B cell (primary cell): ENCODE measurements around the gene IGF1R. TPM values are rescaled to one million over a fixed set of nuclear protein-coding genes. Genes with fewer than 3 reads are reported as not detected.
A peak's percentile ranks its signal among the peaks of the same experiment; 100 is the strongest.

Experiments
- ATAC-seq: fragments of 200-7000 bp; cut with Tn5 transposase; one replicate; pipeline ENCODE4 v1.10.0; 2021; ENCODE audit warnings: low read depth, mild to moderate bottlenecking, moderate number of reproducible peaks, moderate library complexity
- CTCF ChIA-PET: fragments of 350-600 bp; sonication (Branson Sonifier 250); formaldehyde crosslinking; loops from one replicate; lab custom pipeline; 2021; ENCODE audit warnings: antibody characterized with exemption, inconsistent platforms; lab: Charles Lee
- POLR2A ChIA-PET: fragments of 350-600 bp; sonication (Branson Sonifier 250); formaldehyde crosslinking; loops from one replicate; lab custom pipeline; 2021; ENCODE audit warnings: antibody characterized with exemption; lab: Charles Lee
- DNase-seq: peaks from one replicate; pipeline ENCODE4 v3.0.0; 2013
- H2AFZ ChIP-seq: 2 replicates; pipeline ENCODE4 v1.6.1; 2012; ENCODE audit warnings: mild to moderate bottlenecking, low read depth, low read length; ENCODE audit not compliant: insufficient read depth, poor library complexity, severe bottlenecking
- H3K27ac ChIP-seq, 2 donors: 1 replicate in 1 of 2; 2 replicates in 1 of 2; pipeline ENCODE4 v1.5.1; 2012 to 2013; ENCODE audit warnings: low read length in 2 of 2, mild to moderate bottlenecking in 2 of 2, moderate library complexity in 1 of 2
- H3K27me3 ChIP-seq, 4 experiments: fragments of 200-600 bp in 1 of 4; sonication (generic) in 1 of 4; replicated peaks in 1 of 4; 1 replicate in 2 of 4; 2 replicates in 2 of 4; pipeline versions ENCODE4 v1.6.1 to v1.7.0; 2013 to 2016; ENCODE audit warnings: low read length in 3 of 4, mild to moderate bottlenecking in 2 of 4, mixed read lengths in 1 of 4, moderate library complexity in 1 of 4; ENCODE audit not compliant: insufficient read depth in 4 of 4, control insufficient read depth in 3 of 4; ENCODE audit errors: control extremely low read depth in 1 of 4
- H3K36me3 ChIP-seq, 2 experiments: replicated peaks in 1 of 2; 1 replicate in 1 of 2; 2 replicates in 1 of 2; pipeline versions ENCODE4 v1.6.1 to v1.7.1; 2013; ENCODE audit warnings: low read length in 1 of 2; ENCODE audit not compliant: insufficient read depth in 2 of 2, control insufficient read depth in 1 of 2; ENCODE audit errors: control extremely low read depth in 1 of 2, extremely low read depth in 1 of 2
- H3K4me1 ChIP-seq, 2 donors: fragments of 200-600 bp in 1 of 2; sonication (generic) in 1 of 2; 1 replicate in 1 of 2; 2 replicates in 1 of 2; pipeline versions ENCODE4 v1.5.1 to v1.6.1; 2013 to 2017; ENCODE audit warnings: low read length in 2 of 2; ENCODE audit not compliant: control insufficient read depth in 2 of 2, insufficient read depth in 2 of 2
- H3K4me2 ChIP-seq: replicated peaks from 2 replicates; pipeline ENCODE3; 2012; ENCODE audit warnings: mild to moderate bottlenecking, low read depth, low read length; ENCODE audit not compliant: poor library complexity, severe bottlenecking
- H3K4me3 ChIP-seq, 5 experiments: fragments of 200-600 bp in 1 of 5; sonication (generic) in 1 of 5; 1 replicate in 3 of 5; 2 replicates in 2 of 5; pipeline versions ENCODE4 v1.5.1 to v1.7.0; 2011 to 2016; ENCODE audit warnings: low read length in 4 of 5, mild to moderate bottlenecking in 4 of 5, low read depth in 2 of 5, control low read depth in 1 of 5, moderate library complexity in 1 of 5; ENCODE audit not compliant: insufficient read depth in 1 of 5; ENCODE audit errors: control extremely low read depth in 1 of 5, extremely low read depth in 1 of 5
- H3K79me2 ChIP-seq: fragments of 200-600 bp; sonication (generic); one replicate; pipeline ENCODE4 v1.6.0; 2016; ENCODE audit warnings: low read length; ENCODE audit not compliant: control insufficient read depth, insufficient read depth
- H3K9ac ChIP-seq: fragments of 200-600 bp; sonication (generic); 2 replicates; pipeline ENCODE4 v1.6.1; 2017; ENCODE audit warnings: mild to moderate bottlenecking, low read length, moderate library complexity
- H3K9me3 ChIP-seq, 3 donors: one replicate each; pipeline versions ENCODE4 v1.6.1 to v1.7.1; 2013; ENCODE audit warnings: low read length in 2 of 3; ENCODE audit not compliant: control insufficient read depth in 2 of 3, insufficient read depth in 1 of 3; ENCODE audit errors: control extremely low read depth in 1 of 3
- H4K20me1 ChIP-seq: 2 replicates; pipeline ENCODE4 v1.6.0; 2012; ENCODE audit warnings: mild to moderate bottlenecking, low read length; ENCODE audit not compliant: insufficient read depth, control insufficient read depth, poor library complexity, severe bottlenecking
- H3K27ac Mint-ChIP-seq: one replicate; pipeline ENCODE4 v1.8.0; 2021; ENCODE audit warnings: mixed read lengths
- H3K27me3 Mint-ChIP-seq: one replicate; pipeline ENCODE4 v1.8.0; 2021; ENCODE audit warnings: mixed read lengths
- H3K4me1 Mint-ChIP-seq: one replicate; pipeline ENCODE4 v1.8.0; 2021; ENCODE audit warnings: mixed read lengths
- H3K4me3 Mint-ChIP-seq: one replicate; pipeline ENCODE4 v1.8.0; 2021; ENCODE audit warnings: mixed read lengths
- H3K9me3 Mint-ChIP-seq: one replicate; pipeline ENCODE4 v1.8.0; 2022; ENCODE audit warnings: mixed read lengths; ENCODE audit not compliant: insufficient read depth
- CTCF ChIP-seq: fragments of 200-600 bp; IDR thresholded peaks from one replicate; pipeline ENCODE4 v1.8.0; 2022; ENCODE audit warnings: antibody characterized with exemption, mild to moderate bottlenecking
- EZH2 ChIP-seq: IDR thresholded peaks from 2 replicates; pipeline ENCODE4 v1.6.1; 2012; ENCODE audit warnings: borderline replicate concordance, low read depth, mild to moderate bottlenecking, moderate library complexity, low read length; ENCODE audit not compliant: insufficient read depth, poor library complexity, severe bottlenecking
- WGBS: methylation state at CpG from one replicate; pipeline ENCODE4 v1.1.5; 2013; ENCODE audit warnings: missing lambda C conversion rate; ENCODE audit not compliant: insufficient coverage; 5-methylcytosine and 5-hydroxymethylcytosine counted together
- intact Hi-C: fragments of 100-400 bp; cut with micrococcal nuclease; formaldehyde crosslinking; loops from one replicate; pipeline ENCODE4 v1.10.0; 2022
- polyA plus RNA-seq: library from polyadenylated mRNA; depleted of rRNA; stranded (reverse); fragments of >200 nt; gene quantifications from 2 replicates; pipeline ENCODE4 v1.2.3, GENCODE V29; 2012
- total RNA-seq, 2 donors: library from RNA; stranded (reverse); fragments of 120-200 nt in 1 of 2; gene quantifications; 1 replicate in 1 of 2; 2 replicates in 1 of 2; pipeline versions ENCODE4 v1.2.3 to v1.2.4, GENCODE V29; 2013 to 2022

Gene IGF1R
- total and polyA plus RNA-seq, 2 donors (not counting 1 experiment from before 2014, with no cell fraction given), result 5.4 to 23.1 TPM

- H3K4me3 ChIP-seq, result peak overlapping the region in 1 of 5 experiments; percentile 2
- no peak for DNase-seq
- H3K27ac Mint-ChIP-seq, result no peak overlapping the region
- H3K27ac ChIP-seq, result no peak overlapping the region
- POLR2A ChIA-PET, result no interaction called here
- intact Hi-C loops, result no loop called here
- no peaks in the 10 kb centered on the region for H4K20me1 ChIP-seq
- no peaks in the 10 kb centered on the region for H3K36me3 ChIP-seq
- 100% methylated on average over 5 of the region's 8 CpGs for WGBS
- ATAC-seq, result no peak
- no peak overlapping the region for H3K9ac ChIP-seq
- peaks cover 27% of the 10 kb centered on the region for H3K27me3 Mint-ChIP-seq
- H3K4me2 ChIP-seq, result no peak overlapping the region
- H3K79me2 ChIP-seq, result no peaks in the 10 kb centered on the region
- CTCF ChIA-PET, result interaction anchor here (0.6 to 1.3 kb wide), 2 partner anchors 11 to 95 kb away, joined by 3 read pairs; no protein-coding TSS in a partner anchor
- H3K4me3 Mint-ChIP-seq, result no peak overlapping the region
- H2AFZ ChIP-seq, result no peak overlapping the region
- no peaks in the 10 kb centered on the region for H3K9me3 Mint-ChIP-seq
- no peaks in the 10 kb centered on the region for H3K9me3 ChIP-seq
- peaks cover 11% of the 10 kb centered on the region for H3K4me1 Mint-ChIP-seq
- TF ChIP-seq CTCF, result no peak
- no peak for TF ChIP-seq EZH2
- no peaks in the 10 kb centered on the region for H3K27me3 ChIP-seq
- peaks cover 6 to 7% of the 10 kb centered on the region in 2 donors for H3K4me1 ChIP-seq
Observed at GRCh38 chr15:98874773-98875172, 226.4 kb downstream of the IGF1R start.

- Mint-ChIP-seq H3K4me3 (no peak overlapping the region), H3K27me3 (peaks cover 23% of the 10 kb centered on the region), H3K4me1 (peaks cover 11% of the 10 kb centered on the region), H3K27ac (no peak overlapping the region), H3K9me3 (no peaks in the 10 kb centered on the region)
- H3K9ac ChIP-seq, result no peak overlapping the region
- H3K9me3 ChIP-seq, result no peaks in the 10 kb centered on the region
- no CpG with 5 or more reads among the region's 3 CpGs for WGBS
- H3K4me2 ChIP-seq, result no peak overlapping the region
- H3K27ac ChIP-seq, result no peak overlapping the region
- no peak overlapping the region for H3K4me3 ChIP-seq
- TF ChIP-seq EZH2, result no peak
- no peak for TF ChIP-seq CTCF
- no peak overlapping the region for H2AFZ ChIP-seq
- H3K27me3 ChIP-seq, result no peaks in the 10 kb centered on the region
- H4K20me1 ChIP-seq, result no peaks in the 10 kb centered on the region
- intact Hi-C loops, result no loop called here
- ChIA-PET CTCF (interaction anchor here (0.6 kb wide), 1 partner anchor 96 kb away, joined by 3 read pairs; no protein-coding TSS in a partner anchor), POLR2A (no interaction called here)
- H3K4me1 ChIP-seq, result peaks cover 6 to 7% of the 10 kb centered on the region in 2 donors
- no peak for ATAC-seq
- no peak for DNase-seq
- no peaks in the 10 kb centered on the region for H3K36me3 ChIP-seq
- no peaks in the 10 kb centered on the region for H3K79me2 ChIP-seq
Observed at GRCh38 chr15:98875309-98875708, 227.0 kb downstream of the IGF1R start.
